Psoas muscle (tissue), 8 donors: ENCODE results near the gene RGS3. TPM values are rescaled to one million over a fixed set of nuclear protein-coding genes. Genes with fewer than 3 reads are reported as not detected.

Experiments
- ATAC-seq, 4 donors: fragments of 200-7000 bp; cut with Tn5 transposase; one replicate each; pipeline ENCODE4 v1.9.1; 2020; ENCODE audit warnings: moderate library complexity in 3 of 4, mild to moderate bottlenecking in 2 of 4
- DNase-seq, 2 donors: peaks; one replicate each; pipeline ENCODE4 v3.0.0-alpha.2; 2020
- H3K27ac ChIP-seq: fragments of 200-600 bp; one replicate; pipeline ENCODE4 v1.8.0; 2022
- H3K27me3 ChIP-seq, 3 donors: fragments of 200-600 bp in 1 of 3; one replicate each; pipeline versions ENCODE4 v1.6.1 to v1.8.0; 2013 to 2022; ENCODE audit warnings: low read length in 2 of 3, mild to moderate bottlenecking in 2 of 3, moderate library complexity in 1 of 3; ENCODE audit not compliant: insufficient read depth in 3 of 3
- H3K36me3 ChIP-seq, 2 donors: fragments of 200-600 bp in 1 of 2; one replicate each; pipeline versions ENCODE4 v1.6.1 to v1.8.0; 2013 to 2022; ENCODE audit warnings: low read depth in 1 of 2, mild to moderate bottlenecking in 1 of 2, moderate library complexity in 1 of 2; ENCODE audit not compliant: insufficient read depth in 1 of 2
- H3K4me1 ChIP-seq: fragments of 200-600 bp; one replicate; pipeline ENCODE4 v1.8.0; 2022
- H3K4me3 ChIP-seq: fragments of 200-600 bp; one replicate; pipeline ENCODE4 v1.8.0; 2022; ENCODE audit warnings: mild to moderate bottlenecking
- H3K9me3 ChIP-seq: fragments of 200-600 bp; one replicate; pipeline ENCODE4 v1.8.0; 2022
- WGBS, 3 donors: extraction: QIAGEN DNeasy Blood & Tissue Kit; methylation state at CpG; one replicate each; pipeline versions ENCODE4 v1.1.6 to v1.1.7; 2013; 5-methylcytosine and 5-hydroxymethylcytosine counted together
- intact Hi-C, 2 donors: fragments of 100-400 bp; cut with DNase I; formaldehyde crosslinking; loops; one replicate each; pipeline versions ENCODE4 v1.11.0 to v1.14.2; 2022
- polyA plus RNA-seq, 3 donors: library from polyadenylated mRNA; stranded (reverse); fragments of 200-250 nt; gene quantifications; one replicate each; pipeline ENCODE4 v1.2.3, GENCODE V29; 2013
- total RNA-seq, 4 donors: library from RNA; stranded (reverse); fragmentation: NEBNext Ultra II Directional in 2 of 4; extraction: Animal tissue kit (Norgen Biotek cat#: 25700) in 2 of 4; gene quantifications; one replicate each; pipeline versions ENCODE4 v1.2.1 to v1.2.4, GENCODE V29; 2021 to 2023
- TF ChIP-seq, protein P1 (sequence below): fragments of 200-600 bp; IDR thresholded peaks from one replicate; pipeline ENCODE4 v1.8.0; 2022; ENCODE audit warnings: antibody characterized with exemption
- donor health status: healthy with polysubstance abuse.
- donor health status: DM: no; HTN: no; CAD: no; lungs with moderate emphysema.
- donor health status: Bipolar disorder and iron deficiency.
- donor health status: healthy.
- donor health status: DM: yes; HTN: yes; CAD: no.
- donor health status: DM: no; HTN: no; CAD: no.
- donor health status: DM: no; HTN: no; CAD: no.
- donor health status: DM: yes; HTN: yes; CAD: no.

The RGS3 gene
- total and polyA plus RNA-seq, 7 donors: 7.1 to 38.1 (median 14.6) TPM

DNA sequence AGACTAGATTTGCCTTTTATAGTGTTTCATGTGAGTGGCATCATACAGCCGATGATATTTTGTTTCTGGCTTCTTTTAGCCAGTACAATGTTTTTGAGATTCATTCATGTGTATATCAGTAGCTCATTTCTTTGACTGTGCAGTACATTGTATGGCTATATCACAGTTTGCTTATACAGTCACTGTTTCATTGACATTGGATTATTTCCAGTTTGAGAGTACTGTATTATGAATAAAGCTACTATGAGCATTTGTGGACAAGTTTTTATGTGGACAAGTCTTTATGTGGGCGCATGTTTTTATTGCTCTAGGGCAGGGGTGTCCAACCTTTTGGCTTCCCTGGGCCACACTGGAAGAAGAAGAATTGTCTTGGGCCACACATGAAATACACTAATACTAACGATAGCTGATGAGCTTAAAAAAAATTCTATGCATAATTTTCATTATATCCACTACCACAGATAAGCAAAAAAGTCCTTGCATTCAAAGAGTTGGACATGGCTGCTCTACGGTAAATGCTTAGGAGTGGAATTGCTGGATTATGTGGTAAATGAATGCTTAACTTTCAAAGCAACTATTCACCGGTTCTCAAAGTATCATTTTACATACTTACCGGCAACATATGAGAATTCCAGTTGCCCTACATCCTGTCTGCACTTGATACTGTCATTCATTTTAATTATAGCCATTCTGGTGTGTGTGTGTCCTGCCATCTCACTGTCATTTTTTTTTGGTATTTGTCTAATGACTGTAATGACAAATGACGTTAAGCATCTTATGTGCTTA is 177.8 kb downstream of the RGS3 start:
- no peak for ATAC-seq
- WGBS, 3 donors: 40 to 62% (median 44%) methylated on average over 7 of the region's 7 CpGs
- H3K4me1 ChIP-seq: no peaks in the 10 kb centered on the region
- no peak overlapping the region for H3K4me3 ChIP-seq
- no peak for DNase-seq
- no peak overlapping the region for H3K27ac ChIP-seq
- H3K9me3 ChIP-seq: no peaks in the 10 kb centered on the region
- H3K36me3 ChIP-seq: no peaks in the 10 kb centered on the region
- no peaks in the 10 kb centered on the region for H3K27me3 ChIP-seq
- TF ChIP-seq, protein P1, sequence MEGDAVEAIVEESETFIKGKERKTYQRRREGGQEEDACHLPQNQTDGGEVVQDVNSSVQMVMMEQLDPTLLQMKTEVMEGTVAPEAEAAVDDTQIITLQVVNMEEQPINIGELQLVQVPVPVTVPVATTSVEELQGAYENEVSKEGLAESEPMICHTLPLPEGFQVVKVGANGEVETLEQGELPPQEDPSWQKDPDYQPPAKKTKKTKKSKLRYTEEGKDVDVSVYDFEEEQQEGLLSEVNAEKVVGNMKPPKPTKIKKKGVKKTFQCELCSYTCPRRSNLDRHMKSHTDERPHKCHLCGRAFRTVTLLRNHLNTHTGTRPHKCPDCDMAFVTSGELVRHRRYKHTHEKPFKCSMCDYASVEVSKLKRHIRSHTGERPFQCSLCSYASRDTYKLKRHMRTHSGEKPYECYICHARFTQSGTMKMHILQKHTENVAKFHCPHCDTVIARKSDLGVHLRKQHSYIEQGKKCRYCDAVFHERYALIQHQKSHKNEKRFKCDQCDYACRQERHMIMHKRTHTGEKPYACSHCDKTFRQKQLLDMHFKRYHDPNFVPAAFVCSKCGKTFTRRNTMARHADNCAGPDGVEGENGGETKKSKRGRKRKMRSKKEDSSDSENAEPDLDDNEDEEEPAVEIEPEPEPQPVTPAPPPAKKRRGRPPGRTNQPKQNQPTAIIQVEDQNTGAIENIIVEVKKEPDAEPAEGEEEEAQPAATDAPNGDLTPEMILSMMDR: no peak
- intact Hi-C loops: no loop called here

DNA sequence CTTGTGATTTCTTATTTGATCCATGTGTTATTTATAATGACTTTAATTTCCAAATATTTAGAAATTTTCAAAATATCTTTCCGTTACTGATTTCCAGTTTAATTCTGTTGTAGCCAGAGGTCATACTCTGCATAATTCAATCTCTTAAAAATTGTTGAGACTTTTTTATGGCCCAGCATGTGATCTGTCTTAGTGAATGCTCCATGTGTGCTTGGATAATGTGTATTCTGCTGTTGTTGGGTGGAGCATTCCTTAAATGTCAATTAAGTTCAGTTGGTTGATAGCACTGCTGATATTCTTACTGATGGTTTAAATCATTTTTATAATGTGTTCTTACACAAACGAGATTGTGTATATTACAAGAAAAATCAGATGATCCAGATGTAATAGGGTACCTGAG is 180.8 kb downstream of the RGS3 start:
- H3K27me3 ChIP-seq: no peaks in the 10 kb centered on the region
- DNase-seq (no peak), ATAC-seq (no peak)
- H3K27ac ChIP-seq: no peak overlapping the region
- no peak overlapping the region for H3K4me3 ChIP-seq
- H3K36me3 ChIP-seq: no peaks in the 10 kb centered on the region
- H3K9me3 ChIP-seq: no peaks in the 10 kb centered on the region
- WGBS, 3 donors: 82 to 90% (median 88%) methylated on average over 2 of the region's 2 CpGs
- TF ChIP-seq, protein P1: no peak
- intact Hi-C loops: no loop called here
- H3K4me1 ChIP-seq: peaks cover 4% of the 10 kb centered on the region

DNA sequence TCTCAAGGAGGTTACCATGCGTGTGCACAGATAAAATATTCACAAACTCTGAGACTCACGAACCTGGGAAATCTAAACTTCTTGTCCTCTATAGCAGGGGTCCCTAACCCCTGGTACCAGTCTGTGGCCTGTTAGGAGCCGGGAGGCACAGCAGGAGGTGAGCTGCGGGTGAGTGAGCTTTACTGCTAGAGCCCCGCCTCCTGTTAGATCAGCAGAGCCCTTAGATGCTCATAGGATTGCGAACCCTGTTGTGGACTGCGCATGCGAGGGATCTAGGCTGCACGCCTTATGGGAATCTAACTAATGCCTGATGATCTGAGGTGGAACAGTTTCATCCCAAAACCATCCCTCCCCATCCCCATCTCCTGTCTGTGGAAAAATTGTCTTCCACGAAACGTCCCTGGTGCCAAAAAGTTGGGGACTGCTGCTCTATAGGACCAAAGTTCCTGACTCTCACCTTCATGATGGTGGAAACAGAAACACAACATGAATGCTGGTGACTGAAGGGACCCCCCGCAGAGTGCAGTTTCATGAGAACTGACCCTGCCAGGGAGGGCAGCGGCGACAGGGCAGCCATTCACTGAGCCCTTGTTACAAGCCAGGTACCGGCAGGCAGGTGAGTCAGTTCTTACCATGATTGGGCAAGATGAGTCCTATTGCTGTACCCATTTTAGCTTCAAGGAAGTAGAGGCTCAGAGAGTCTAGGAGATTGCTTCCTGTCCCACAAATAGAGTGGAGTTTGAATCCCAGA is 181.9 kb downstream of the RGS3 start:
- WGBS, 3 donors: 95 to 96% (median 95%) methylated on average over 15 of the region's 15 CpGs
- no peaks in the 10 kb centered on the region for H3K27me3 ChIP-seq
- peaks cover 4% of the 10 kb centered on the region for H3K4me1 ChIP-seq
- DNase-seq (no peak), ATAC-seq (no peak)
- intact Hi-C loops: no loop called here
- no peak overlapping the region for H3K4me3 ChIP-seq
- TF ChIP-seq, protein P1: no peak
- H3K9me3 ChIP-seq: no peaks in the 10 kb centered on the region
- no peaks in the 10 kb centered on the region for H3K36me3 ChIP-seq
- H3K27ac ChIP-seq: no peak overlapping the region

DNA sequence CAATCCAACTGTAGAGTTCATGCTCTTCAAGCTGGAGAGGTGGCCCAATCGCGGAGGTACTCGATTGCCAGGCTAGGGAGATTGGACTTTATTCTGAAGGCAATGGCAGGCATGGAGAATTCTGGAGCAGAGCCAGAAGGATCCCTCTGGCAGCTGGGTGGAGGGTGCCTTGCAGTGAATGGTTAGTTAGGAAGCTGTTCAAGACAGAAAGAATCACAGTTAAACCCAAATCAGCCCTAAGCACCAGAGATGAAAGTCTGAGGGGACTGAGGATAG is 182.4 kb downstream of the RGS3 start:
- Histone ChIP-seq H3K9me3 (no peaks in the 10 kb centered on the region), H3K4me3 (no peak overlapping the region), H3K4me1 (peaks cover 4% of the 10 kb centered on the region), H3K27ac (no peak overlapping the region), H3K27me3 (no peaks in the 10 kb centered on the region), H3K36me3 (no peaks in the 10 kb centered on the region)
- ATAC-seq (no peak), DNase-seq (no peak)
- intact Hi-C loops: no loop called here
- TF ChIP-seq, protein P1: no peak
- 78 to 84% (median 84%) methylated on average over 3 of the region's 3 CpGs for WGBS, 3 donors
